ENCODE data around the gene AMER1. TPM values are rescaled to one million over a fixed set of nuclear protein-coding genes. Genes with fewer than 3 reads are reported as not detected.

The AMER1 gene
- total RNA-seq, 2 donors from 2014 or later, result 7.9 to 8.8 TPM

DNA sequence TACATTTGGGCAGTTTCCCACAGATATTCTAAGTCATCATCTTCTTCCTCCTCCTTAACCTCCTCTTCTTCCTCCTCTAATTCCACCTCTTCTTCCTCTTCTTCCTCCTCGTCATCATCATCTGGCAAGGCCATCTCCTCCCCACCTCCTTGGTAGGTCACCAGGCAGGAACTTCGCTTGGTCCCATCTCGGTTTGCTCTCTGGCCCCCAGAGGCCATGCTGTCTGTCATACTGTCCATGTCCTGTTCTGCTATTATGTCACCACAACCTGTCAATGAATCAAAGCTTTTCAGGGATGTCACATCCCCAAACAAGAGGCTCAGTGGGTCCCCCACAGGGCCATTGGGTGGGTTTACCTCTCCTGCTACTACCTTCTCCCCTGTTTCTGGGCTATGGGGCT, 13.5 kb downstream of the AMER1 start:
- Histone ChIP-seq H3K27me3 (replicated peaks; ENCODE audit: insufficient read depth) (no peaks in the 10 kb centered on the region), H3K27ac (no peak overlapping the region), H3K36me3 (peaks cover 19% of the 10 kb centered on the region), H3K4me1 (ENCODE audit: control insufficient read depth in 1 of 2, low read depth in 2 of 2) (no peaks in the 10 kb centered on the region), H3K4me3 (no peak overlapping the region), H3K9me3 (no peaks in the 10 kb centered on the region)
- TF ChIP-seq, protein P1, sequence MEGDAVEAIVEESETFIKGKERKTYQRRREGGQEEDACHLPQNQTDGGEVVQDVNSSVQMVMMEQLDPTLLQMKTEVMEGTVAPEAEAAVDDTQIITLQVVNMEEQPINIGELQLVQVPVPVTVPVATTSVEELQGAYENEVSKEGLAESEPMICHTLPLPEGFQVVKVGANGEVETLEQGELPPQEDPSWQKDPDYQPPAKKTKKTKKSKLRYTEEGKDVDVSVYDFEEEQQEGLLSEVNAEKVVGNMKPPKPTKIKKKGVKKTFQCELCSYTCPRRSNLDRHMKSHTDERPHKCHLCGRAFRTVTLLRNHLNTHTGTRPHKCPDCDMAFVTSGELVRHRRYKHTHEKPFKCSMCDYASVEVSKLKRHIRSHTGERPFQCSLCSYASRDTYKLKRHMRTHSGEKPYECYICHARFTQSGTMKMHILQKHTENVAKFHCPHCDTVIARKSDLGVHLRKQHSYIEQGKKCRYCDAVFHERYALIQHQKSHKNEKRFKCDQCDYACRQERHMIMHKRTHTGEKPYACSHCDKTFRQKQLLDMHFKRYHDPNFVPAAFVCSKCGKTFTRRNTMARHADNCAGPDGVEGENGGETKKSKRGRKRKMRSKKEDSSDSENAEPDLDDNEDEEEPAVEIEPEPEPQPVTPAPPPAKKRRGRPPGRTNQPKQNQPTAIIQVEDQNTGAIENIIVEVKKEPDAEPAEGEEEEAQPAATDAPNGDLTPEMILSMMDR (IDR thresholded peaks at IDR 0.05), result no peak
- DNase-seq (ENCODE audit: low spot score), result no peak
- ATAC-seq (ENCODE audit: insufficient number of reproducible peaks, low FRiP score, low read depth), result no peak

DNA sequence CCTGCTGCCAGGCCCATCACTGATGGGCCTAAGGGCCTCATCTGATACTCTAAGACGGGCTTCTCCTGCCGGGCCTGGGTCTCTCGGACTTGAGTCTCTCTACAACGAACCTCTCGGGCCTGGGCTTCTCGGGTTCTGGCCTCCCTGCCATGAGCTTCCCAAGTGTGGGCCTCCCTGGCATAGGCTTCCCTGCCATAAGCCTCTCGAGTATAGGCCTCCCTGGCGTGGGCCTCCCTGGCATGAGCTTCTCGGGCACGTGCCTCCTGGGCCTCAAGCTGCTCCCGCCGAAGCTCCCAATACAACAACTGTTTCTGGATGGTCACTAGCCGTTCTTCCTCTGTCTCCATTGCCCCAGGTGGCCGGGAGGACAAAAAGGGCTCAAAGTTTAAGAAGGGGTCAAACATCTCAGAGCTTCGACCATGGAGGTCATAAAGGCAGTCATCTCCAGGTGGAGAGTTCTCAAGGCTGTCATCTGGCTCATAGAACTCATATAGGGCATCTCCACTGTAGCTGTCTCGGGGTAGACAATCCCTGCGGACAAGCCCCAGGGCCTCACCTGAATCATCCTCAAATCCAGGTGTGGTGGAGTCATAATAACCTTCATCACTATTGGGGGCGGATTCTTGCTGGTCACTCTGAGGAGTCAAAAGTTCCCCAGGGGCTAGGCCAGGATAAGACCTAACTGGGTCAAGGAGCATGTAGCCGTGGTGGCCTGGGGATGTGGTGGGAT, 14.1 kb downstream of the AMER1 start:
- no peaks in the 10 kb centered on the region for H3K4me1 ChIP-seq (ENCODE audit: control insufficient read depth in 1 of 2, low read depth in 2 of 2)
- no peak overlapping the region for H3K27ac ChIP-seq
- H3K4me3 ChIP-seq, result no peak overlapping the region
- no peaks in the 10 kb centered on the region for H3K27me3 ChIP-seq (replicated peaks; ENCODE audit: insufficient read depth)
- TF ChIP-seq, protein P1 (IDR thresholded peaks at IDR 0.05), result no peak
- DNase-seq (ENCODE audit: low spot score) (no peak), ATAC-seq (ENCODE audit: insufficient number of reproducible peaks, low FRiP score, low read depth) (no peak)
- H3K9me3 ChIP-seq, result no peaks in the 10 kb centered on the region
- H3K36me3 ChIP-seq, result peaks cover 19% of the 10 kb centered on the region

GRCh38 chrX:64190136-64190740, 15.3 kb downstream of the AMER1 start:
- H3K27me3 ChIP-seq (replicated peaks; ENCODE audit: insufficient read depth), result no peaks in the 10 kb centered on the region
- DNase-seq (ENCODE audit: low spot score) (no peak), ATAC-seq (ENCODE audit: insufficient number of reproducible peaks, low FRiP score, low read depth) (no peak)
- H3K4me1 ChIP-seq (ENCODE audit: control insufficient read depth in 1 of 2, low read depth in 2 of 2), result no peaks in the 10 kb centered on the region
- peaks cover 19% of the 10 kb centered on the region for H3K36me3 ChIP-seq
- H3K4me3 ChIP-seq, result no peak overlapping the region
- no peaks in the 10 kb centered on the region for H3K9me3 ChIP-seq
- TF ChIP-seq, protein P1 (IDR thresholded peaks at IDR 0.05), result no peak
- H3K27ac ChIP-seq, result no peak overlapping the region

DNA sequence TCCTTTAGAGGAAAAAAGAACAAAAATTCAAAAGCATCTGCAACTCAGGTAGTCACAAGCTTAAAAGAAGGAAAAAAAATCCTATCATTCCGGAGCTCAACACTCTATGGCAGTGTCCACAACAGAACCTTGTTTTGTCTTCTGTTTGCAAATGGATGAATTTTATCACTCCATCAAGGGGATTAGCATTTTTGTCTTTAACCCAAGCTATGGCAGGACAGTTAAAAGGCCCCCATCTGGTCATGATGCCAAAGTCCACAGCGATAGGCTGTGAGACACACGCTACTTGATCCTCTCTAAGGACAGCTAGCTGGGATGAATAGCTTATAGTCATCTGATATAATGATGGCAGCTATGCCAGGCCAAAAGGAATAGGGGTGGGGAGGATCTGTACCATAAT, 16.6 kb downstream of the AMER1 start:
- Histone ChIP-seq H3K9me3 (no peaks in the 10 kb centered on the region), H3K27me3 (replicated peaks; ENCODE audit: insufficient read depth) (no peaks in the 10 kb centered on the region), H3K27ac (no peak overlapping the region), H3K36me3 (peaks cover 19% of the 10 kb centered on the region), H3K4me1 (ENCODE audit: control insufficient read depth in 1 of 2, low read depth in 2 of 2) (peaks cover 0 to 7% of the 10 kb centered on the region in 2 donors), H3K4me3 (no peak overlapping the region)
- ATAC-seq (ENCODE audit: insufficient number of reproducible peaks, low FRiP score, low read depth), result no peak
- DNase-seq (ENCODE audit: low spot score), result no peak
- TF ChIP-seq, protein P1 (IDR thresholded peaks at IDR 0.05), result no peak

- ATAC-seq (ENCODE audit: insufficient number of reproducible peaks, low FRiP score, low read depth) (no peak), DNase-seq (ENCODE audit: low spot score) (no peak)
- Histone ChIP-seq H3K9me3 (no peaks in the 10 kb centered on the region), H3K4me1 (ENCODE audit: control insufficient read depth in 1 of 2, low read depth in 2 of 2) (peaks cover 0 to 8% of the 10 kb centered on the region in 2 donors), H3K27me3 (replicated peaks; ENCODE audit: insufficient read depth) (no peaks in the 10 kb centered on the region), H3K4me3 (no peak overlapping the region), H3K36me3 (peaks cover 13% of the 10 kb centered on the region), H3K27ac (no peak overlapping the region)
- TF ChIP-seq, protein P1 (IDR thresholded peaks at IDR 0.05), result no peak
These were observed 17.8 kb downstream of the AMER1 start for GRCh38 chrX:64187762-64188150.
